ENCODE data around the gene MAPK7. TPM values are rescaled to one million over a fixed set of nuclear protein-coding genes. Genes with fewer than 3 reads are reported as not detected.

The MAPK7 gene
- total RNA-seq, 2 experiments from 2014 or later = 8.1 to 19.3 TPM

DNA sequence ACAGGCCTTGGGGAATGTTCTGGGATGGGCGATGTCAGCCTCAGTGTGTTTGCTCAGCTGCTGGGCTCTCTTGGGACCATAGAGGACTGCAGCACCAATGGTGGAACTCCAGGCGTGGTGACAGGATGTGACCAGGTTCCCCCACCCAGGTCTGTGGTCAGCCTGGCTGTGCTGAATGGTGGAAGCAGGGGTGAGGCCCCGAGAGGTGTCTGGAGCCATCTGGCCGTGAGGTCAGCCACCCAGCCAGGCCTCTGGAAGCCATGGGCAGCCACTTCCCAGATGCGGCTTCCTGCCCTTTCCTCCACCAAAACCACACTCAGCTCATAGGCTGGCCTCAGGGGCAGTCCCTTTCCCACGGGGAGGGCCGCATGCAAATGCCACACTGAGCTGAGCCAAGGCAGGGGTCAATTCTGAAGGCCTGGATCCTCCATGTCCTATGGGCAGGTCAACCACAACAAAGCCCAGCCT is 7.8 kb upstream of the MAPK7 start:
- H2AFZ ChIP-seq (ENCODE audit: low read length) = no peak overlapping the region
- intact Hi-C loops (cut with micrococcal nuclease; ENCODE audit: unreplicated experiment) = loop anchor here (10.0 kb wide), 1 partner anchor 274 kb away; the partner anchor contains the start of gene ALDH3A2
- H3K79me2 ChIP-seq (ENCODE audit: insufficient read depth, low read depth, low read length) = no peaks in the 10 kb centered on the region
- H3K9me3 ChIP-seq (ENCODE audit: low read length) = no peaks in the 10 kb centered on the region
- no TSS peak for BruUV-seq (replicated peaks)
- H3K4me3 ChIP-seq (ENCODE audit: low read depth, low read length, poor library complexity, severe bottlenecking) = no peak overlapping the region
- H4K20me1 ChIP-seq (ENCODE audit: insufficient read depth, low read length) = no peaks in the 10 kb centered on the region
- ChIA-PET CTCF (ENCODE audit: unreplicated experiment) (no interaction called here), POLR2A (interaction anchor here (0.6 to 1.6 kb wide), 2 partner anchors 17 to 140 kb away, joined by 3 read pairs; no protein-coding TSS in a partner anchor)
- TF ChIP-seq EZH2phosphoT487 (IDR thresholded peaks at IDR 0.05; ENCODE audit: borderline replicate concordance, low read depth, low read length) = no peak
- TF ChIP-seq, protein P1, sequence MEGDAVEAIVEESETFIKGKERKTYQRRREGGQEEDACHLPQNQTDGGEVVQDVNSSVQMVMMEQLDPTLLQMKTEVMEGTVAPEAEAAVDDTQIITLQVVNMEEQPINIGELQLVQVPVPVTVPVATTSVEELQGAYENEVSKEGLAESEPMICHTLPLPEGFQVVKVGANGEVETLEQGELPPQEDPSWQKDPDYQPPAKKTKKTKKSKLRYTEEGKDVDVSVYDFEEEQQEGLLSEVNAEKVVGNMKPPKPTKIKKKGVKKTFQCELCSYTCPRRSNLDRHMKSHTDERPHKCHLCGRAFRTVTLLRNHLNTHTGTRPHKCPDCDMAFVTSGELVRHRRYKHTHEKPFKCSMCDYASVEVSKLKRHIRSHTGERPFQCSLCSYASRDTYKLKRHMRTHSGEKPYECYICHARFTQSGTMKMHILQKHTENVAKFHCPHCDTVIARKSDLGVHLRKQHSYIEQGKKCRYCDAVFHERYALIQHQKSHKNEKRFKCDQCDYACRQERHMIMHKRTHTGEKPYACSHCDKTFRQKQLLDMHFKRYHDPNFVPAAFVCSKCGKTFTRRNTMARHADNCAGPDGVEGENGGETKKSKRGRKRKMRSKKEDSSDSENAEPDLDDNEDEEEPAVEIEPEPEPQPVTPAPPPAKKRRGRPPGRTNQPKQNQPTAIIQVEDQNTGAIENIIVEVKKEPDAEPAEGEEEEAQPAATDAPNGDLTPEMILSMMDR (conservative IDR thresholded peaks at IDR 0.05; ENCODE audit: low read length) = no peak
- H3K9me2 ChIP-seq (ENCODE audit: insufficient read depth, low read length) = no peaks in the 10 kb centered on the region
- H3K4me1 ChIP-seq (ENCODE audit: insufficient read depth, low read length, poor library complexity, severe bottlenecking) = peaks cover 25% of the 10 kb centered on the region
- no peaks in the 10 kb centered on the region for H3K36me3 ChIP-seq (ENCODE audit: insufficient read depth, low read length)
- H3K4me2 ChIP-seq (ENCODE audit: low read length) = no peak overlapping the region
- no peak overlapping the region for H3K27ac ChIP-seq (ENCODE audit: low read depth, low read length, poor library complexity, severe bottlenecking)
- no peak for DNase-seq (ENCODE audit: low spot score)

DNA sequence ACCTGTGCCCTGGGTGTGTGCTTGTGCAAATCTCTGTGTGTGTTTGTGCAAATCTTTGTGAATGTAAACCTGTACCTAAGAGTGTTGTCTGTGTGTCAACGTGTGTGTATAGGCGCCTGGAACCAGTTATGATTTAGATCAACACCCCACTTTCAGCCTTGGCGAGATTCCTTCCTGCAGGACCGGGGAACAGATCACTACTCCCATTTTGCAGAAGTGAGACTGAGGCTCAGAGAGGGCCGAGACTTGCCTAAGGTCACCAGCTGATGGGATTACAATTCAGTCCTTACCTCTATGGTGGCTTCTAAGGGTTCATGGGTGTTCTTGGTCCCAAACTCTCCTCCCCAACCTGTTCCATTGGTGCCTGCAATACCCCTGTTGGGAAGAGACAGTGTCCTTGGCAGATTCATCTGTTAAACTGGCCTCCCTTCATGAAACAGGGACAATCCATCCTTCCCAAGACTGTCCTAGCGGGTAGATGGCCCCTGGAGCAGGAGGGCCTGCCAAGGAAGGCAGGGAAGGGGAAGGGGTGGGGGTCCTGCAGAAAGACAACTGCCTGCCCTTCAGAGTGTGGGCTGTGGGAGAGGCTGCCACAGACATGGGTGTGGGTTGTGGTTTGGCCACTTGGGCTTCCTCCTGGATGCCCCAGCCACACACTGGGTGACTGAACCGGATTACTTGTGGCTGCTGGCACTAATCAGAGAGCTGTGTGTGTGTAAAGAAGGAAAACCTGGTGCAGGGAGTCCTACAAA is 6.9 kb upstream of the MAPK7 start:
- no peaks in the 10 kb centered on the region for H4K20me1 ChIP-seq (ENCODE audit: insufficient read depth, low read length)
- ChIA-PET POLR2A (interaction anchor here (0.6 kb wide), 2 partner anchors 21 to 139 kb away, joined by 3 to 5 read pairs; no protein-coding TSS in a partner anchor), CTCF (ENCODE audit: unreplicated experiment) (no interaction called here)
- BruUV-seq (replicated peaks) = no TSS peak
- H3K9me2 ChIP-seq (ENCODE audit: insufficient read depth, low read length) = no peaks in the 10 kb centered on the region
- H2AFZ ChIP-seq (ENCODE audit: low read length) = no peak overlapping the region
- DNase-seq (ENCODE audit: low spot score) = no peak
- H3K79me2 ChIP-seq (ENCODE audit: insufficient read depth, low read depth, low read length) = no peaks in the 10 kb centered on the region
- H3K4me3 ChIP-seq (ENCODE audit: low read depth, low read length, poor library complexity, severe bottlenecking) = no peak overlapping the region
- TF ChIP-seq EZH2phosphoT487 (IDR thresholded peaks at IDR 0.05; ENCODE audit: borderline replicate concordance, low read depth, low read length) = no peak
- TF ChIP-seq, protein P1 (conservative IDR thresholded peaks at IDR 0.05; ENCODE audit: low read length) = no peak
- no peaks in the 10 kb centered on the region for H3K9me3 ChIP-seq (ENCODE audit: low read length)
- H3K4me1 ChIP-seq (ENCODE audit: insufficient read depth, low read length, poor library complexity, severe bottlenecking) = peaks cover 31% of the 10 kb centered on the region
- intact Hi-C loops (cut with micrococcal nuclease; ENCODE audit: unreplicated experiment) = loop anchor here (10.0 kb wide), 1 partner anchor 273 kb away; the partner anchor contains the start of gene ALDH3A2
- H3K4me2 ChIP-seq (ENCODE audit: low read length) = no peak overlapping the region
- no peaks in the 10 kb centered on the region for H3K36me3 ChIP-seq (ENCODE audit: insufficient read depth, low read length)
- H3K27ac ChIP-seq (ENCODE audit: low read depth, low read length, poor library complexity, severe bottlenecking) = no peak overlapping the region

DNA sequence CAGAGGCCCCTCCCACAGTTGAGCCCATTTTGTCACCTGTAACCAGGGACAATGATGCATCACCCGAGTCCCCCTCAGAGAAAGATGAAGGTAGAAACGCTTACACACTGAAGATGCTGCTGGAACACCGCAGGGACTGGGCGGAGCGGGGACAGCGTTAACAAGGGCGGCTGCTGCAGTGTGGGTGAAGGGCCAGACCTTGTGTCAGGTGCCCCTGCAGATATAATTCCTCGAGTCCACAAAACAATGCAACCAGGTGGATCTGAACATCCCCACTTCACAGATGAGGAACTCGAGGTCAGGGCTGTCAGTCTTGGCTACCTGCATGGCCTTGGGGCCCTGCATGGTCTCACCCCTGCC is 6.3 kb upstream of the MAPK7 start:
- H3K4me1 ChIP-seq (ENCODE audit: insufficient read depth, low read length, poor library complexity, severe bottlenecking) = peaks cover 36% of the 10 kb centered on the region
- BruUV-seq (replicated peaks) = no TSS peak
- H3K9me3 ChIP-seq (ENCODE audit: low read length) = no peaks in the 10 kb centered on the region
- H3K79me2 ChIP-seq (ENCODE audit: insufficient read depth, low read depth, low read length) = peaks cover 3% of the 10 kb centered on the region; the same call in 1 of the 2 replicates
- DNase-seq (ENCODE audit: low spot score) = no peak
- H4K20me1 ChIP-seq (ENCODE audit: insufficient read depth, low read length) = no peaks in the 10 kb centered on the region
- TF ChIP-seq, protein P1 (conservative IDR thresholded peaks at IDR 0.05; ENCODE audit: low read length) = no peak
- H3K4me2 ChIP-seq (ENCODE audit: low read length) = no peak overlapping the region
- POLR2A ChIA-PET = no interaction called here
- no peak overlapping the region for H2AFZ ChIP-seq (ENCODE audit: low read length)
- H3K9me2 ChIP-seq (ENCODE audit: insufficient read depth, low read length) = no peaks in the 10 kb centered on the region
- H3K27ac ChIP-seq (ENCODE audit: low read depth, low read length, poor library complexity, severe bottlenecking) = no peak overlapping the region
- CTCF ChIA-PET (ENCODE audit: unreplicated experiment) = no interaction called here
- intact Hi-C loops (cut with micrococcal nuclease; ENCODE audit: unreplicated experiment) = loop anchor here (10.0 kb wide), 1 partner anchor 273 kb away; the partner anchor contains the start of gene ALDH3A2
- H3K36me3 ChIP-seq (ENCODE audit: insufficient read depth, low read length) = no peaks in the 10 kb centered on the region
- H3K4me3 ChIP-seq (ENCODE audit: low read depth, low read length, poor library complexity, severe bottlenecking) = no peak overlapping the region
